Right lobe of liver (tissue), 4 donors: ENCODE data around the gene RNF17.

Source experiments
- POLR2A ChIP-seq: fragments of 450-650 bp; IDR thresholded peaks from one replicate; pipeline ENCODE4 v1.6.1; 2017; ENCODE audit warnings: antibody characterized with exemption, mild to moderate bottlenecking
- TF ChIP-seq, protein P1 (sequence below), 4 donors: fragments of 200-600 bp in 3 of 4; fragments of 450-650 bp in 1 of 4; IDR thresholded peaks; one replicate each; pipeline versions ENCODE4 v1.5.1 to v1.8.0; 2016 to 2022; ENCODE audit warnings: antibody characterized with exemption in 4 of 4, mild to moderate bottlenecking in 2 of 4
- donor health status: DM: no; HTN: no; CAD: no.
- donor health status: DM: no; HTN: no; CAD: no.
- donor health status: DM: no; HTN: yes; CAD: no.

DNA sequence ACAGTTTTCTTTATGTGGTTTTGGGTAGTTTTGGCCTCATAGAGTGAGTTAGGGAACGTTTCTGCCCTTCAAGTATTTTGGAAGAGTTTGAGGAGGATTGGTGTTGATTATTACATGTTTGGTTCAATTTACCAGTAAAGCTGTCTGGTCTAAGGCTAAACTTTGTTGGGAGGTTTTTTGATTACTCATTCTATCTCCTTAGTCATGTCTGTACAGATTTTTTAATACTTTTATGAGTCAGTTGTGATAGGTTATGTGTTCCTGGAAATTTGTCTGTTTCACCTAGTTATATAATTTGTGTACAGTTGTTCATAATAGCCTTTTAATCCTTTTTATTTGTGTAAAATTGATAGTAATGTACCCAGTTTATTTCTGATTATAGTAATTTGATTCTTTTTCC lies 20.4 kb downstream of the RNF17 start:
- TF ChIP-seq POLR2A: no peak
- TF ChIP-seq, protein P1, sequence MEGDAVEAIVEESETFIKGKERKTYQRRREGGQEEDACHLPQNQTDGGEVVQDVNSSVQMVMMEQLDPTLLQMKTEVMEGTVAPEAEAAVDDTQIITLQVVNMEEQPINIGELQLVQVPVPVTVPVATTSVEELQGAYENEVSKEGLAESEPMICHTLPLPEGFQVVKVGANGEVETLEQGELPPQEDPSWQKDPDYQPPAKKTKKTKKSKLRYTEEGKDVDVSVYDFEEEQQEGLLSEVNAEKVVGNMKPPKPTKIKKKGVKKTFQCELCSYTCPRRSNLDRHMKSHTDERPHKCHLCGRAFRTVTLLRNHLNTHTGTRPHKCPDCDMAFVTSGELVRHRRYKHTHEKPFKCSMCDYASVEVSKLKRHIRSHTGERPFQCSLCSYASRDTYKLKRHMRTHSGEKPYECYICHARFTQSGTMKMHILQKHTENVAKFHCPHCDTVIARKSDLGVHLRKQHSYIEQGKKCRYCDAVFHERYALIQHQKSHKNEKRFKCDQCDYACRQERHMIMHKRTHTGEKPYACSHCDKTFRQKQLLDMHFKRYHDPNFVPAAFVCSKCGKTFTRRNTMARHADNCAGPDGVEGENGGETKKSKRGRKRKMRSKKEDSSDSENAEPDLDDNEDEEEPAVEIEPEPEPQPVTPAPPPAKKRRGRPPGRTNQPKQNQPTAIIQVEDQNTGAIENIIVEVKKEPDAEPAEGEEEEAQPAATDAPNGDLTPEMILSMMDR (IDR thresholded peaks at IDR 0.05): no peak
